ENCODE results near the gene ADAMTSL5.
A peak's percentile ranks its signal among the peaks of the same experiment; 100 is the strongest.

Gene ADAMTSL5

GRCh38 chr19:1471010-1471514 is 41.8 kb downstream of the ADAMTSL5 start:
- Histone ChIP-seq H3K27ac (no peak overlapping the region), H3K4me3 (peak overlapping the region; percentile 15 to 42 (median 27))

GRCh38 chr19:1470305-1471009 is 42.4 kb downstream of the ADAMTSL5 start:
- Histone ChIP-seq H3K4me3 (peak overlapping the region; percentile 15 to 42 (median 27)), H3K27ac (peak overlapping the region in 2 of 21 experiments; percentile 12 to 18)

GRCh38 chr19:1470055-1470304 is 42.8 kb downstream of the ADAMTSL5 start:
- peak overlapping the region in 1 of 21 experiments; percentile 12 for H3K27ac ChIP-seq
- H3K4me3 ChIP-seq: peak overlapping the region; percentile 15 to 42 (median 27)

- H3K27ac ChIP-seq: peak overlapping the region in 1 of 21 experiments; percentile 12
- H3K4me3 ChIP-seq: peak overlapping the region; percentile 15 to 42 (median 27)
Observed at GRCh38 chr19:1469255-1470054, 43.4 kb downstream of the ADAMTSL5 start.

GRCh38 chr19:1468821-1469254 is 44.0 kb downstream of the ADAMTSL5 start:
- Histone ChIP-seq H3K4me3 (peak overlapping the region in 4 of 7 experiments; percentile 0 to 42 (median 31)), H3K27ac (no peak overlapping the region)

GRCh38 chr19:1468274-1468820 is 44.5 kb downstream of the ADAMTSL5 start:
- Histone ChIP-seq H3K4me3 (peak overlapping the region in 3 of 7 experiments; percentile 0 to 41 (median 21)), H3K27ac (no peak overlapping the region)

GRCh38 chr19:1467490-1468273 is 45.1 kb downstream of the ADAMTSL5 start:
- Histone ChIP-seq H3K27ac (no peak overlapping the region), H3K4me3 (peak overlapping the region in 2 of 7 experiments; percentile 4 to 14)

GRCh38 chr19:1467215-1467489 is 45.7 kb downstream of the ADAMTSL5 start:
- Histone ChIP-seq H3K4me3 (peak overlapping the region in 1 of 7 experiments; percentile 4), H3K27ac (no peak overlapping the region)

GRCh38 chr19:1466461-1467214 is 46.2 kb downstream of the ADAMTSL5 start:
- H3K4me3 ChIP-seq: peak overlapping the region in 1 of 7 experiments; percentile 4
- no peak overlapping the region for H3K27ac ChIP-seq

GRCh38 chr19:1466018-1466460 is 46.8 kb downstream of the ADAMTSL5 start:
- Histone ChIP-seq H3K4me3 (no peak overlapping the region), H3K27ac (no peak overlapping the region)

GRCh38 chr19:1465191-1466016 is 47.4 kb downstream of the ADAMTSL5 start:
- no peak overlapping the region for H3K27ac ChIP-seq
- no peak overlapping the region for H3K4me3 ChIP-seq

GRCh38 chr19:1461862-1462261 is 51.0 kb downstream of the ADAMTSL5 start:
- H3K4me3 ChIP-seq: no peak overlapping the region
- no peak overlapping the region for H3K27ac ChIP-seq

- Histone ChIP-seq H3K4me3 (no peak overlapping the region), H3K27ac (no peak overlapping the region)
Observed at GRCh38 chr19:1460033-1460995, 52.5 kb downstream of the ADAMTSL5 start.

GRCh38 chr19:1459479-1459878 is 53.3 kb downstream of the ADAMTSL5 start:
- no peak overlapping the region for H3K27ac ChIP-seq
- no peak overlapping the region for H3K4me3 ChIP-seq

GRCh38 chr19:1457892-1458291 is 54.9 kb downstream of the ADAMTSL5 start:
- Histone ChIP-seq H3K4me3 (no peak overlapping the region), H3K27ac (no peak overlapping the region)

GRCh38 chr19:1457031-1457739 is 55.6 kb downstream of the ADAMTSL5 start:
- H3K4me3 ChIP-seq: no peak overlapping the region
- H3K27ac ChIP-seq: no peak overlapping the region

Data from skin epidermis (tissue), 12 donors.